HG03575 (cell line): ENCODE results near the gene TMPRSS4.

ENCODE experiments used
- ATAC-seq: cut with Tn5 transposase; IDR thresholded peaks from one replicate; pipeline ENCODE4 v1.9.1; 2021; ENCODE audit not compliant: unreplicated experiment, insufficient number of reproducible peaks, low FRiP score; ENCODE audit errors: extremely low read depth

The TMPRSS4 gene

DNA sequence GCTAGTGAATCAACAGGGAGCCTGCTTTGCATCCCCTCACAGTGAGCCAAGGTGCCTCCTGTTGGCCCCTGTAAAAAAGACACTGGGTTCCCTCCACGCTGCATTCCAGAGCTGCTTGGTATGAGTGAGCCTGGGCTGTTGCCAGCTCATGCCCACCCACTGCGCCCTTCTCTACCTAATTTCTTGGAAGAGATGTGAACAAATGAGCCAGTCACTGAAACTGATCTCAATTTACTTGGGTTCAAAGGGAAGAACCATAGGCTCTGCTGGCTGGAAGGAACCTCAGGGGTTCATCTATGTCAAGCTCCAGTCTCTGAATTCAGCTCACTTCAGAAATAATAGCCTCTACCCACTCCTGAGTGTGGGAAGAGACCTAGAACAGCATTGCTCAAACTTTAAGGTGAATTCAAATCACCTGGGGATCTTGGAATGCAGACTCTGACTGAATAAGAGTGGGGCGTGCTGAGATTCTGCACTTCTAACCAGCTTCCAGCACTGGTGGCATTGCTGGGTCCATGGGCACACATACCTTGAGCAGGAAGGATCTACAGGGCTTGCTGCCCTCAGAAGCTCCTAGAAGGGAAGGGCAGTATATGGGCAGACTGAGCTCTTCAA lies 5.4 kb upstream of the TMPRSS4 start:
- no peak for ATAC-seq

DNA sequence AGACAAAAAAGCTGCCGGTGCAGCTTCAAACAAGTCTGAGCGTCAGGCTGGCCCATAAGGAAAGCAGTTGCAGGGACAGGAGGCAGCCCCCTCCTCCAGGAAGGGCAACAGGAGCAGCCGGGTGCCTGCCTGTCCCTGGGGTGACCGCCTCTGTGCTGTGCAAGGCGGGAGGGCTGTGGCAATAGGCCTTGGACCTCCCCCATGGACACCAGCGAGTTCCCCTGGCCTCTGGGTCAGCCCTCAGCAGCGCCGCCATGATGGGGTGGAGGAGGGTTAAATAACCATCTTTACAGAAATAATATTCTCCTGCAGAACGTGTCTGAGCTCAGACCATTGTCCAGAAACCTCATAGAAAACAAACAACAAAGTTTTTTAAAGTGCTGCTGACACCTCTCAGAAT lies 3.3 kb upstream of the TMPRSS4 start:
- ATAC-seq = no peak

DNA sequence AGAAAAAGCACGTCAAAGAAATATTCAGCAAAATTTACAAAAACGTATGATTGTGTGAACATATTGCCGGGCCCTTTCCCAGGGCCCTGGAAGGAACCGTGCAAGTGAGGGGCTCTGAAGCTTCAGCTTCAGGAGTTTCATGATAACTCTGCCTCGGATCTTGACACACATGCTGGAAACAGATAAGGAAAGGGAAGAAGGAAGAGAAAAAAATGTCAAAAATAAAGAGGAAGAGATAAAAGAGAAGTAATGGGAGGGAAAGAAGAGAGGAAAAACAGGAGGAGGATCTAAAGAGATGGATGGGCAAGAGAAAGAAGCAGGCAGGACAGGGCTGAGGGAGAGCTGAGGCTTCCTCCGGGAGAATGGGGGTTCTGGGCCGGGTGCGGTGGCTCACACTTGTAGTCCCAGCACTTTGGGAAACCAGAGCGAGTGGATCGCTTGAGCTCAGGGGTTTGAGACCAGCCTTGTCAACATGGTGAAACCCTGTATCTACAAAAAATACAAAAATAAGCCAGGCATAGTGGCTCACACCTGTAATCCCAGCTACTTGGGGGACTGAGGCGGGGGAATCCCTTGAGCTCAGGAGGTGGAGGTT lies 2.7 kb upstream of the TMPRSS4 start:
- ATAC-seq = no peak

DNA sequence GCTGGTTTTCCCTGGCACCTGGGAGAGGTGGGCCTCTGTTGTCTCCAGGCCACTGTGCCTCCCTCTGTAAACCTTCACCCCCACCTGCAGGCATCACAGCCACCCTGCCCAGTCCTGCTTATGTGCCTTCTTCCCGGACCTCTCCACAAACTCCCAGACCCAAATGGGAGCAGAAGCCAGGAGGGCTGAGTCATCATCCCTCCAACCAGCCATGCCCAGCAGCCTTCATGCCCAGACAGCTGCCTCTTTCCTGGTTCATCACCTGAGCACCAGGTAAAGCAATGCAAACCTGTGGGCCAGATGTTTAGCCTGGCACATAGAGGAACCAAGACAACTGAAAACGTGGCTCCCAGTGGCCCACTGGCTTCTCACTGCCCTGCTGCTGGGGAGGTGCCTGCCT lies 2.1 kb upstream of the TMPRSS4 start:
- ATAC-seq = no peak

DNA sequence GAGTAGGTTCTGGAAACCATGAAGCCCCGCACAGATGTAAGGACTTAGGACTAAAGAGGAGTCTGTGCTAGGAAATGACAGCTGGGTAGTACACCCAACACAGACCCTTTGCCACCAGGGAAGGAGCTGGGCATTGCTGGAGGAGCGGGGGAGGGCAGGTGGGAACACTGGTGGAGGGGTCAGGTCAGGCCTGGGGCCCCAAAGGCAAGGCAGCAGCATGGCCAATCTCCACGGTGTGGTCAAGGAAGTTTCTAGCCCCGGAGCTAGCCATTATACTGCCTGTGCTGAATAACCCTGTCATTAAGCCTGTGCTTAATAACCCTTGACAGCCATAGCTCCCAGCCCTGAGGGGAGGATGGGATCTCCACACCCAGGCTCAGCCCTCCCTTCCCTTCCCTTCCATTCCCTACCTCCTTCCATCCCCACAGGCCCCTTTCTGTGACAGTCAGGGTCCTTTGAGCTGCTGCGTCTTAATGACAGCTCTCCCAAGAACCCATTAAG lies 2.1 kb downstream of the TMPRSS4 start:
- no peak for ATAC-seq

DNA sequence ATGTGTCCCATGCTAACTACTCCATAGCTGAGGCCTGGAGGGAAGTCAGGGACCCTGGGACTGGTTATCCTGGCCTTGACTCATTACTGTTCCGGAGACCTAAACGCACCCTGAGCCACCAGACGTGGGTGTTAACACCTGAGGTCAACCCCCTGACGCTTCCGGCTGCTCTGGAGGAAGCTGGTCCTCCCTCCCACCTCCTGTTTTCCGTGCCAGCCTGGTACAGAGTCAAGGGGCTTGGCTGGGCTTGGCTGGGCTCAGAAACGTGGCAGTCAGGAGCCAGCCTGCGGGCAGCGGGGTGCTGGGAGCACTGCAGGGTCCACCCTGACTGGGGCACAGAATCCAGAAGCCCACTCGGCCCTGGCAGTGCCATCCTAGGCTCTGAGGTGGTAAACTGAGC lies 2.6 kb downstream of the TMPRSS4 start:
- no peak for ATAC-seq

DNA sequence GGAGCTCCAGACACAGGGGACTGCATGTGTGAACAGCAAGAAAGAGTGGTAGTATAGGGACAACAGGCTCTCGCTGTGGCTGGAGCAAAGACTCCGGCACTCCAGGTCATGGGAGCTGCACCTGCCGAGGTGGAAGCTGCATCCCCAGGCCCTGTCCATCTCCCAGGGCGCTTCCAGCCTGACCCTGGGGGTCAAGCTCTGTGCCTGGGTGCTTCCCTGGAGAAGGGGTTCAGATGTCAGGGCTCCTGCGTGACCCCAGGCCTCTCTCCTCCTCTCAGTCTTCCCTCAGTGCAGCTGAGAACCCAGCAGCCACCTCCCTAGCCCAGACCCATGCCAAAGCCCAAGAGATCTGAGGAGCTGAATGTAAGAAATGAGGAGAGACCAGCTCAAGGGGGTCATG lies 3.4 kb downstream of the TMPRSS4 start:
- ATAC-seq = no peak

DNA sequence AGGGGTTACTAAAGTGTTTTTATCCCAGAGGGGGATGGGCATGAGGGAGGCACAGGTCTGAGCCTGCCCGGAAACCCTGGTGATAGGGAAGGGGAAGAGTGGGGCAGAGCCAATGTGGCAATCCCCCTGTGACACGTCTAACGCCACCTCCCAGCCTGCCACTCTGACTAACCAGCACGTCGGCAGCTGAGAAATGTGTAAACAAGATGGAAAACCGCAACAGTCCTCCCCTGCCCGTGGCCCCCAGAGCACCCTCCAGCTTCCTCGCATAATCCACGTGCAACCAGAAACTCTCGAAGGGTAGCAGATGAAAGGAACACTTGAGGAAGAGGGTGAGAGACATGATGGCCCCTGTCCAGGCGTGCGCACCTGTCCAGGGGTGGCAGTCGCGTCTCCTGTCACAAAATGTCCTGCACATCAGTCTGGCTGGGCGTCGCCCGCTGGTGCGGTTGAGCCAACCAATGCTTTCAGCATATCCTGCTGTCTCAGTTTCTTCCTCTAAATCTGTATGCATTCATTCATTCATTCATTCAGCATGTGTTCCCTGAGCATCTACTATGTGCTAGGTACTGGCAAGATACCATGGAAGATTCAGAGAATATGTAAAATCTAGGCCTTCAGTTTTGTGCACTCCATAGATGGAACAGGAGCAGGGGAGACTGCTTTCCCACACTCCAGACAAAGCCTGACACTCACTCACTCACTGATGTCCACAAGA lies 4.5 kb downstream of the TMPRSS4 start:
- no peak for ATAC-seq

DNA sequence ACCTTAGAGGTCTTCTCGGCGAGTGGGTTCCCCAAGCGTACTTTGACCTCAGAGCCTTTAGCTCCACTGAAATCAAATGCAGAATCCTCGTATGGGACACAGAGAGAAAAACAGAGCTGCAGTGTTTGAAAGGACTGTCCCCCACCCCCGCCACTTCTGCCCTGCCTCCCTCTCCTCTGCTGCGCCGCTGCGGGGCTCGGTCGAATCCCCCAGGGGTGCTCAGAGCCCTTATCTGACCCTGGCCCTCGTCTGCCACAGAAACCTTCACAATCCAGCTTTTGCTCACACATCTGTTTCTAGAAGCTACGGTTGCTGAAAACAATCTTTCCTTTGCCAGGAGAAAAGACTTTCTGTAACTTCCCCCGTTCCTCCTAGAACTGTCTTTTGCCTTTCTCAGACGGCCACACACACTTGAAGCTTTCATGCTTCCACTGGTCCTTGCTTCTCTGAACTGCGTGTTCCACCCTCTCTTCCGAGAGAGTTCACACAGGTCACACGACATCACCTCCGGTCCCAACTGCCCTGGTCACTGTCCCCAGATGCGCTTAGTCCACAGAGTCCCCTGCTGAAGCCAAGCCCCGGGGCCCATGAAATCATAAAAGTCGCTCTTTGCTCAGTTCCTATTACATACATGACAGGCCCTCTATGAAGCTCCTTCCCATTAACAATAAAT lies 6.1 kb downstream of the TMPRSS4 start:
- ATAC-seq = no peak

DNA sequence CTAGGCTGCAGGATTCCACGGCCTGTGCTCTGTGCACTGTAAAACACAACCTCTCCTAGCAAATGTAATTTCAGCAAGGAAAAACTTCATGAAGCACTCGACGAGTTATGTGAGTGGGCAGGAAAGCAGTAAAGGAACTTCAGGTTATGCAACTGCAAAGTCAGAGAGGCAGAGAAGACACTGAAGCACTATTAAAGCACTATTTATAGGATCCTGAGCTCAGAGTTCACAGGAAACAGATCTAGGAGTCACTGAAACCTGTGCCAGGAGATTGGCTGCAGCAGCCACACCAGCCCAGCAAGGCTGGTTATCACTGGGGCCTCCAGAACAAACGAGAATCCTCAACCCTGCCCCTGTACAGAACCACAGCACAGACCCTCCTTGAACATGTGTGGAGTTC lies 7.4 kb downstream of the TMPRSS4 start:
- no peak for ATAC-seq

DNA sequence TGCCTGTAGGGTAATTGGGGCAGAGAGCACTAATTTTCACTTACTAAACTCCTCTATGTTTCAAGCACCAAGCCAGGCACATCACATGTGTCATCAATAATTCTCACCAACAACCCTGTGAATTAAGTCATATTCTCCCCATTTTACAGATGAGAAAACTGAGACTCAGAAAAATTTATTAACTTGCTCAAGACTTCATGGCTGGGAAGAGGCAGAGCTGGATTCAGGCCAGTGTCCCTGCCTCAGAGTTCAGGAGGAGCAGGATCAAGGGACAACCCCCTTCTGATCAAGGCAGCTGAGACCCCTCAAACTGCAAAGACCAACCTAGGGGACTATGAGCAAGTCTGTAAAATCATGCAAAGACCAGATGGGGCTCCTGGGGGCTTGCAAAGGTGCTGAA lies 7.8 kb downstream of the TMPRSS4 start:
- no peak for ATAC-seq

DNA sequence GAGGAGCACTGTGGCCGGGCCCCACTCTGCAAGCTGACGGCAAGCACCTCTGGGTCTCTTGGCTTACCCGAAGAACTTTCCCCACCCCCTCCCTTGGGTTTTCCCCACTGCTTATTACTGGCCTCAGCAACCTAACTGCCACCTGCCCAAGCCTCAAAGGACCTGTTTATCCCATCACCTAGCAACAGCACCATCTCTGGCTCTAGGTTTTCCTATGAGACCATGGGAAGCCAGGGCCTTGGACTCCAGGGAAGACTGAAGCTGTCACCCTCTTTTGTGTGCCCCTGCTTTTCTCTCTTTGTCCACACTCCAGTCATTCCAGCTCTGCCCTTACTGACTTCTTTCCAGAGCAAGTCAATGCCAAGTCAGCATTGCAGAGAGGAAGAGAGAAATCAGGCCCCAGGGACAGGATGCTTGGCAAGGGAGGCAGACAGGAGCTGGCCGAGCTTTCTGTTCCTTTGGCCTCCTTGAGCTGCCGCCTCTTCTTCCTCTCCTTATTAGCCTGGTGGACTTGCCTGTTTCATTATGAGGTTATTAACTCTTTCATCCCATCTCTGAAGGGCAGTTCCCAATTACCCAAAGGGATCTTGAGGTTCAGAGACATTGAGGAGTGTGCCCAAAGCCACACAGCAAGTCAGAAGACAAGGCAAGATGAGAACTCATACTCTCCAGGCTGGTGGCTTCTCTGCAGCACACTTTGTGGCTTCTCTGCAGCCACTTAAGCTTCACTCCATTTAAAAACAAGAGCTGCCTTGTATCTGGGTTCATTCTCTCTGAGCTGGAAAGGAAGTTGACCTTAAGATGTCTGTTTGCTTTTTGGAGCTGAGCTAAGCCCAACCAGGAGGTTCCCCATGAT lies 10.3 kb downstream of the TMPRSS4 start, which contains the start of gene SMIM35:
Gene SMIM35, minus strand, starts transcription at position 51 of the 856 bp plus-strand sequence. CDS start 206 bp downstream, outside the sequence.
- ATAC-seq = no peak

DNA sequence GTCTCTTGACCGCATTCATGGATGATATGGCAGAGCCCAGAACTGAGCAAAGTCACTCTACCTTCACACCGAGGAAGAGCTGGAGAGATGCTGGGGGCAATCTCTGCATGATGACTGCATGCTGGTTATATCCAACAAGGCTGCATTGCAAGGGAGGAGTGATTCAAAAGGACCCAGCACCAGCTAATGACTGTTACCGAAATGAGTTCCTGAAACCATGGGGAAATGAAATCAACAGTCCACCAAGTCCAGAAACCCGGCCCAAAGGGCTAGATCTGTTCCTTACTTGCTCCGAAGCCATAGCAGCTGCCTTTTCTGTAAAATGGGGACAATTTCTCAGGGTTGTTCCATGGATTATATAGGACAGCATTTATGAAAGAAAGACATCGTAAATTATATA lies 11.1 kb downstream of the TMPRSS4 start:
- ATAC-seq = no peak

DNA sequence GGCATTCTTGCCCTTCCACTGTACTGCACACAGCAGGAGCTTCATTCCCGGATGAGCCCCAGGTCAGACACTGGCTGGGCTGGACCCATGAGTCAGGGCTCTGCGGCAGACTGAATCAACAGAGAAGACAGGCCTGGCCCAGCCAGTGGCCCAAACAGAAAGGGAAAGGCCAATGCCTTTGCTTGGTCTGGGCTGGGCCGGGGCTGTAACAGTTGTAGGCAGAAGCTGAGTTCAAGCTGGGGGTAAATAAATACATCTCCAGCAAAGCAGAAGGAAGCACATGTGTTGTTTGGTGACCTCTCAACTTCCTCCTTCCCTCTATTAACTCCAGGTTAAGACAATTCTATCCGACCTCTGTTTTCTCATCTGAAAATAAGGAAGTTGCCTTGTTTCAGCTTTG lies 11.7 kb downstream of the TMPRSS4 start:
- no peak for ATAC-seq

DNA sequence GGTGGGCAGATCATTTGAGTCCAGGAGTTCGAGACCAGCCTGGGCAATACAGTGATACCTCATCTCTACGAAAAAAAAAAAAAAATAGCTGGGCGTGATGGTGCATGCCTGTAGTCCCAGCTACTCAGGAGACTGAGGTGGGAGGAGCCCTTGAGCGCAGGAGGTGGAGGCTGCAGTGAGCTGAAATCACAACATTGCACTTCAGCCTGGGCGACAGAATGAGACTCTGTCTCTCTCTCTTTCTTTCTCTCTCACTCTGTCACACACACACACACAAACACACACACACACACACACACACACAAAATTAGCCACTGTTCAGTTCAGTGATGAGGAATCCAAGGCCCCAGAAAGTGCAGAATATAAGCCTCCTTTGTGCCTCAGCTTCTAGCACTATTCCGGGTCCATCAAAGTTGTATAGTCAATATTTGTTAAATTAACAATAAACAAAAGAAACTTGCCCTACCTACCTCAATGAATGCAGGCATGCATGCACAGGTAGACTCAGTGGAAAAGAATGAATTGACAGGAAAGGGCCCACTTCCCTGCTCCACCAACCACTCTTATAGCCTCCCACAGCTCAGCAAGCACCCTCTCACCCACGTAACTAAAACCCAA lies 13.8 kb downstream of the TMPRSS4 start:
- no peak for ATAC-seq

DNA sequence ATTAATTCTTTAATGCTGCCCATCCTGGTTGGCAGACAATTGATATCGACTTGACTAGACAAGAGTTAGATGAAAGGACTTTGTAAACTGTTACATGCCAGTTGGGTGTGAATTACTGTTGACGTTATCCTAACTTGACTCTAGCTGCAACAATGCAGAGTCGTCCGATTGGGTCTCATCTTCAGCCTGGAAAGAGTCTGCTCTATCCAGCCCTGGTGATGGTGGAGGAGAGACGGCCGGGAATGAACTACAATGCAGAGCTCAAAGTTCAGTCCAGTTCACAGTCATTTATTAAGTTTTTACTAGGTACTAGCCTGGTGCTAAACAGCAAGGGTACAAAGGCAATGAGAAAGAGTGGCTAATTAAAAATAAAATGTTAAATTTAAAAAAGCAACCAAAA lies 14.8 kb downstream of the TMPRSS4 start:
- ATAC-seq = no peak

DNA sequence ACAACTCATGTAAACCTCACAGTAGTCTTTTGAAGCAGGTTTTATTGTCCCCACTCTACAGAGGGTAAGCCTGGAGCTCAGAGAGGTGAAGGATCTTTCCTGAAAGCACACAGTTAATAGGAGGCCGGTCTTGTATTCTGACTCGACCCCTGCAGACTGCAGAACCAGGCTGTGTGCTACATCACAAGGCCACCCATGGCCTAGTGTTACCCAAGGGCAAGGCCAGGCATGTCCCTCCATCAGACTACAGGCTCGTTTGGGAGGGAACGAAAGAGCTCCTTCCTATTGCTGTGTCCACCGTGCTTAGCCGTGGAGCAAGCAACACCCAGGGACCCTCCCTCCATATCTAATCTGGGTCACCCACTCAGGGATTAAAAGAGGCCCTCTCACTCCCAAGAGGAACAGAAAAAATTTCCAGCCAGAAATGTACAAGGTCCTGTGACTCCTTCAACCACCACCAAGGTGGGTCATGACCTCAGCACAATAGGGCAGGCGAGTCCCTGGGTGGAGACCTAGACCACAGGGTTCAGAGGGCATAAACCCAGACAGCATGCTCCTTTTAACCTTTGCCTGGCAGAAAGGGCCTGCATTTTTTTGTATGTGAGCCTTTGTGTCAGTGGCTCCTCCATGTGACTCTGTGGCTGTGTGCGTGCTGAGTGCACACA lies 16.2 kb downstream of the TMPRSS4 start:
- ATAC-seq = no peak

DNA sequence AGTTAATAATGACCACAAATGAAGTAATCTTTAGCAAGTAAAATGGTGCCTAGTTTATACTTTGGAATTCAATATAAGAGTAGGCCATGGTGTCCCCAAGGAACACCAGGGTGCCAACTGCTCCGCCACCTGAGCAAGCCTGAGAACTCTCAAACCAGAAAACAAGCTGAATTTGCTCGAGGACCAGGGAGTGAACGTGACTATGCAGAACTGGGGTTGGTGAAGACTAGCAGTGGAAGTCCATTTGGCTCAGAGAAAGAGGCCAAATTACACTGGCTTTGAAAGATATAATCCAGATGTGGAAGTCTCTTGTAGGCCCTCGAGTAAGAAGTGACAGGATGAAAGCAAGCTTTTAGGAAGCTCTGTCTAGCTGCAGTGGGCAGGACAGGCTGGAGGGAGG lies 18.6 kb downstream of the TMPRSS4 start:
- no peak for ATAC-seq
